ENCODE results near the gene MMP14. TPM values are rescaled to one million over a fixed set of nuclear protein-coding genes. Genes with fewer than 3 reads are reported as not detected.

MMP14 gene
- total and polyA plus RNA-seq, 2 of the 13 experiments (the other 11 are each of a cell fraction or from before 2014, with no cell fraction given) = 5.2 to 9.8 TPM

- TF ChIP-seq KLF11 (CRISPR knock-in tag; IDR thresholded peaks at IDR 0.05) (no peak), ARID5B (CRISPR knock-in tag; IDR thresholded peaks at IDR 0.05) (peak; percentile 22; the same call in 1 of the 2 replicates), HNRNPH1 (optimal IDR thresholded peaks at IDR 0.05; ENCODE audit: low read depth, low read length) (no peak), ZNF44 (CRISPR knock-in tag; IDR thresholded peaks at IDR 0.05) (0 out of 2 replicates have a peak, but pooled peaks have one; percentile 80), ZNF292 (CRISPR knock-in tag; IDR thresholded peaks at IDR 0.05; ENCODE audit: borderline replicate concordance, low read depth) (peak; percentile 30; the same call in 1 of the 2 replicates), IRX3 (CRISPR knock-in tag; IDR thresholded peaks at IDR 0.05; ENCODE audit: borderline replicate concordance, low read depth) (no peak), TSC22D2 (CRISPR knock-in tag; IDR thresholded peaks at IDR 0.05; ENCODE audit: borderline replicate concordance) (no peak), BORCS8-MEF2B (CRISPR knock-in tag; IDR thresholded peaks at IDR 0.05) (0 out of 2 replicates have a peak, but pooled peaks have one; percentile 55), AGO2 (optimal IDR thresholded peaks at IDR 0.05; ENCODE audit: low read depth, low read length) (no peak), ZNF496 (CRISPR knock-in tag; IDR thresholded peaks at IDR 0.05; ENCODE audit: insufficient replicate concordance) (no peak), SNAI1 (CRISPR knock-in tag; IDR thresholded peaks at IDR 0.05; ENCODE audit: borderline replicate concordance) (no peak), ZNF160 (CRISPR knock-in tag; IDR thresholded peaks at IDR 0.05) (no peak), ZNF83 (CRISPR knock-in tag; IDR thresholded peaks at IDR 0.05; ENCODE audit: borderline replicate concordance) (0 out of 2 replicates have a peak, but pooled peaks have one; percentile 49), MED8 (CRISPR knock-in tag; IDR thresholded peaks at IDR 0.05; ENCODE audit: insufficient replicate concordance) (no peak), HHEX (CRISPR knock-in tag; IDR thresholded peaks at IDR 0.05) (0 out of 2 replicates have a peak, but pooled peaks have one; percentile 28), ZNF737 (CRISPR knock-in tag; IDR thresholded peaks at IDR 0.05; ENCODE audit: borderline replicate concordance) (no peak), ZMAT5 (CRISPR knock-in tag; IDR thresholded peaks at IDR 0.05; ENCODE audit: borderline replicate concordance, low read depth) (no peak)
Observed at GRCh38 chr14:22796087-22796707, 40.2 kb upstream of the MMP14 start (continued).
